Measurements from ENCODE around the gene NCKIPSD.

NCKIPSD gene

GRCh38 chr3:48696156-48696555 lies 10.4 kb upstream of the NCKIPSD start:
- DNase-seq: no peak

GRCh38 chr3:48695393-48695753 lies 9.7 kb upstream of the NCKIPSD start:
- no peak for DNase-seq

- no peak for DNase-seq
Observed at GRCh38 chr3:48694610-48695392, 9.1 kb upstream of the NCKIPSD start.

GRCh38 chr3:48693826-48694225 lies 8.1 kb upstream of the NCKIPSD start:
- DNase-seq: no peak

- DNase-seq: no peak
Observed at GRCh38 chr3:48692551-48692950, 6.8 kb upstream of the NCKIPSD start.

GRCh38 chr3:48690846-48691458 lies 5.2 kb upstream of the NCKIPSD start:
- DNase-seq: no peak

- no peak for DNase-seq
Observed at GRCh38 chr3:48689384-48689783, 3.7 kb upstream of the NCKIPSD start.

- DNase-seq: no peak
Observed at GRCh38 chr3:48688737-48689075, 3.0 kb upstream of the NCKIPSD start.

GRCh38 chr3:48688032-48688736 lies 2.5 kb upstream of the NCKIPSD start:
- DNase-seq: no peak

GRCh38 chr3:48687220-48687678 lies 1.5 kb upstream of the NCKIPSD start:
- DNase-seq: no peak

- DNase-seq: no peak
Observed at GRCh38 chr3:48686538-48687219, 964 bp upstream of the NCKIPSD start.

- no peak for DNase-seq
Observed at GRCh38 chr3:48685293-48685602, 467 bp downstream of the NCKIPSD start.

- DNase-seq: no peak
Observed at GRCh38 chr3:48684480-48685143, 1.1 kb downstream of the NCKIPSD start.

GRCh38 chr3:48684054-48684349 lies 1.7 kb downstream of the NCKIPSD start:
- DNase-seq: no peak

GRCh38 chr3:48682786-48683185 lies 2.9 kb downstream of the NCKIPSD start:
- no peak for DNase-seq

GRCh38 chr3:48681974-48682610 lies 3.6 kb downstream of the NCKIPSD start:
- no peak for DNase-seq

- no peak for DNase-seq
Observed at GRCh38 chr3:48681541-48681880, 4.2 kb downstream of the NCKIPSD start.

- DNase-seq: no peak
Observed at GRCh38 chr3:48680811-48681540, 4.7 kb downstream of the NCKIPSD start.

GRCh38 chr3:48679411-48680391 lies 6.0 kb downstream of the NCKIPSD start:
- no peak for DNase-seq

- DNase-seq: no peak
Observed at GRCh38 chr3:48678566-48679380, 6.9 kb downstream of the NCKIPSD start.

Measured in COR-L47 (cell line).